Epithelial cell of esophagus (primary cell): ENCODE data around the gene PPP6R3.

Source experiments
- DNase-seq: peaks from one replicate; pipeline ENCODE4 v3.0.0; 2010; ENCODE audit warnings: low read depth
- H3K4me3 ChIP-seq: 2 replicates; pipeline ENCODE4 v1.5.1; 2011; ENCODE audit warnings: mild to moderate bottlenecking, low read length, control low read depth
- TF ChIP-seq, protein P1 (sequence below): IDR thresholded peaks from 2 replicates; pipeline ENCODE4 v1.5.1; 2011; ENCODE audit warnings: low read depth, mild to moderate bottlenecking, low read length, control low read depth, inconsistent platforms; ENCODE audit not compliant: insufficient read depth; ENCODE audit errors: missing control alignments

The PPP6R3 gene

DNA sequence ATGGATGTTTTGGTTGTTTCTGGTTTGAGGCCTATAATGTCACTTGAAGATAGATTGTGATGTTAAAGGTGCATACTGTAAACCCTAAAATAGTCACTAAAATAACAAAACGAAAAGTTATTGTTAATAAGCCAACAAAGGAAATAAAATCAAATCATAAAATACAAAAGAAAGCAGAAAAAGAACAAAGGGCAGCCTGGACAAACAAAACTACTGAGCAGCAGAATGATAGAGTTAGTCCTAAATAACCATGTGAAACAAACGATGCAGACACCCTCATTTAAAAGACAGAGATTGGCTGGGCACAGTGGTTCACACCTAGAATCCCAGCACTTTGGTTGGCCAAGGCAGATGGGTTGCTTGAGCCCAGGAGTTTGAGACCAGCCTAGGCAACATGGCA lies 132.9 kb downstream of the PPP6R3 start:
- no peak overlapping the region for H3K4me3 ChIP-seq
- DNase-seq = no peak
- TF ChIP-seq, protein P1, sequence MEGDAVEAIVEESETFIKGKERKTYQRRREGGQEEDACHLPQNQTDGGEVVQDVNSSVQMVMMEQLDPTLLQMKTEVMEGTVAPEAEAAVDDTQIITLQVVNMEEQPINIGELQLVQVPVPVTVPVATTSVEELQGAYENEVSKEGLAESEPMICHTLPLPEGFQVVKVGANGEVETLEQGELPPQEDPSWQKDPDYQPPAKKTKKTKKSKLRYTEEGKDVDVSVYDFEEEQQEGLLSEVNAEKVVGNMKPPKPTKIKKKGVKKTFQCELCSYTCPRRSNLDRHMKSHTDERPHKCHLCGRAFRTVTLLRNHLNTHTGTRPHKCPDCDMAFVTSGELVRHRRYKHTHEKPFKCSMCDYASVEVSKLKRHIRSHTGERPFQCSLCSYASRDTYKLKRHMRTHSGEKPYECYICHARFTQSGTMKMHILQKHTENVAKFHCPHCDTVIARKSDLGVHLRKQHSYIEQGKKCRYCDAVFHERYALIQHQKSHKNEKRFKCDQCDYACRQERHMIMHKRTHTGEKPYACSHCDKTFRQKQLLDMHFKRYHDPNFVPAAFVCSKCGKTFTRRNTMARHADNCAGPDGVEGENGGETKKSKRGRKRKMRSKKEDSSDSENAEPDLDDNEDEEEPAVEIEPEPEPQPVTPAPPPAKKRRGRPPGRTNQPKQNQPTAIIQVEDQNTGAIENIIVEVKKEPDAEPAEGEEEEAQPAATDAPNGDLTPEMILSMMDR = no peak

DNA sequence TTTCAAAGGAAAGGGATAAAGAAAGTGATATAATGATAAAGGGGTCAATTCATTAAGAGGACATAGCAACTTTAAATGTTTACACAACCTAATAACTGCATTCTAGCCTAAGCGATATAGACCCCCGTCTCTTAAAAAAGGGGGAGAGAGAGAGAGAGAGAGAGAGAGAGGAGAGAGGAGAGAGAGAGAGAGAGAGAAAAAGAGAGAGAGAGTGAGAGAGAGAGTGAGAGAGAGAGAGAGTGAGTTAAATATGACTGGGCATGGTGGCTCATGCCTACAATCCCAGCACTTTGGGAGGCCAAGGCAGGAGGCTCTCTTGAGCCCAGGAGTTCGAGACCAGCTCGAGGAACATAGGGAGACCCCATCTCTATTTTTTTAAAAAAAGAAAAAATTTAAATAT lies 133.6 kb downstream of the PPP6R3 start:
- H3K4me3 ChIP-seq = no peak overlapping the region
- TF ChIP-seq, protein P1 = no peak
- no peak for DNase-seq

DNA sequence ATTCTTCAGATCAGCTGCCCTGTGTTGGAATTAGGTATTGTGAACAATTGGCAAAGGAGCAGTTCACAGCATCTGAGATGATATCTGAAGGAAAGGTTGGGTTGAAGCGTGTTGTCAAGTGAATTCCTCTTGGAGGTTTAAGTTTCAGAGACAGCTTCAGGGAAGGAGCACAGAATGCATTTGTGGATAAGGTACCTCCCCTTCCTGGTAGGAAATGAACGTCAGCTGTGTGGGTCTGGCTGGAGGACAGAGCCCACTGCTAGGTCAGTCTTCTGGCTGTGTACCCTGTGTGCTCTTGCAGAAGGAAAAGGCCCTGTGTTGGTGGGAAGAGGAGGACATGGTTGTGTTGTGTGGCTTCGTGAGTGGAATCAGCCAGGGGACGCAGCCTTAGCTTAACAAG lies 135.7 kb downstream of the PPP6R3 start:
- TF ChIP-seq, protein P1 = no peak
- DNase-seq = no peak
- H3K4me3 ChIP-seq = no peak overlapping the region

DNA sequence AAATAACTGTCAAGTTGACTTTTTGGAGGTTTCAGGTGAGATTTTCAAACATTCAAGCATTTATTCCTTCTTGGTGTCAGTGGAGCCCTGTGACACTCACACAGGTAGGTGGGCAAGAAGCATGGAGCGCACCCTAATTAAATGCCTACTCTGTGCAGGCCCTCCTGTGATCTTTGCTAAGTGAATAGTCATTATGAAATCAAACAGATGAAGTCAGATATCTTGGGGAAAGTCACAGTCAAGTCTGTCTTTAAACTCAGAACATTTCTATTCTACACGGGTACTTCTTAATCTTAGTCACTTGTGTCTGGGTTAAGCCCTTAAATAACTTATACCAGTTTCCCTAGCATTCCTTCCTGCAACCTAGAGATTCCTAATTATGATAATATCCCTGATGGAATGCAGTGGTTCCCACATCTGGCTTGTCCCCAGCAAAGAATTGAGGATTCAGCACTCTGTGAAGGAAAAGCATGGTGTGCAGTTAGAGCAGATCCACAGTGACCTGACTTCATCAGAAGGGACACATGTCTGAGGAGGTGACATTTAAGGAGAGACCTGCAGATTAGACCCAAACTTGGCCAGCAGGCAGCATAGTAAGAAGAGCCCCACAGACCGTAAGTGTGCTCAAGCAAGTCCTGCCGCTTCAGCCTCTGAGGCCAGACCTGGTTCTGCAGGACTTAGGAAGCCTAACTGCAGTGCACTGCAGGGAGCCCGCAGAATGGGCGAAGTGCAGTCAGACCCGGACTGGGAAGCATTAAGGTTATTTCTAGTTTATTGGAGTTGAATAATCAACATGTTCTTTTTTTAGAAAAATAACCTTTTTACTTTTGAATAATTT lies 138.5 kb downstream of the PPP6R3 start:
- TF ChIP-seq, protein P1 = no peak
- H3K4me3 ChIP-seq = no peak overlapping the region
- no peak for DNase-seq

DNA sequence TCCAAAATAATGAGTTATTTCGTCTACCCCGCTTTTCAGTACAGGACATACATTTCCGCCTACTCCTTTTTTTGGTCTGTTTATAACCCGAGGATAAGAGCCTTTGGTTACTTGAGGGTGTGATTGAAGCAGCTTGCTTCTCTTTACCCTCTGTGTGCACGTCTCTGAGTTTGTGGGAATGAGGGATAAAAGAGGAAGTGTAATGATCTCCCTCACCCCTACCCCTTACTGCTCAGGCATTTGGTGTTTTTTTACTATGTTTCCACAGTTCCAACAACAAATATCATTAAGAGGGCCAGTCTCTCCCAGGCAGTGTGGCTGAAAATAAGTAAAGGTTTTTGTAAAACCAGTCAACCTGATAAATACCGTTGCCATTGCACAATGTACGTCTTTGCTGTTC lies 140.6 kb downstream of the PPP6R3 start:
- no peak overlapping the region for H3K4me3 ChIP-seq
- DNase-seq = no peak
- TF ChIP-seq, protein P1 = no peak

DNA sequence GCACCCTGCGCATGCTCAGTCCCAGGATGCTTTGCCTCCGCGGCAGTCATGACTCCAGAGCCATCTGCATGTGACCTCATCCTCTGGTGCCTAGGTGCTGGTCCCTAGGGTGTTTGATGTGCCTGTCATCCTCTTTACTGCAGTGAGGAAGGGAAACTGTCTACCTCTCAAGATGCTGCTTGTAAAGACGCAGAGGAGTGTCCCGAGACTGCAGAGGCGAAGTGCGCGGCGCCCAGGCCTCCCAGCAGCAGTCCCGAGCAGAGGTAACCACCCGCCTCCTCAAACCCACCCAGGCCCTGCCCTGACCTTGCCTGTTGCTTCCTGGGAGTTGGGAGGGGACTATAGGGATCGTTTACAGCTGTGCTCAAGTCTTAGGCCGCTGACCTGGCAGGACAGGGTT lies 149.2 kb downstream of the PPP6R3 start:
- H3K4me3 ChIP-seq = no peak overlapping the region
- TF ChIP-seq, protein P1 = no peak
- DNase-seq = no peak
